Smooth muscle cell (in vitro differentiated cells): ENCODE data around the gene TREML1. TPM values are rescaled to one million over a fixed set of nuclear protein-coding genes. Genes with fewer than 3 reads are reported as not detected.

ENCODE experiments used
- DNase-seq: peaks from one replicate; lab custom pipeline; 2025; ENCODE audit not compliant: unreplicated experiment; lab: John Stamatoyannopoulos, UW
- H2AFZ ChIP-seq: fragments of 200-600 bp; sonication (generic); 2 replicates; pipeline ENCODE4 v1.6.0; 2016; ENCODE audit warnings: antibody characterized with exemption, low read depth, mild to moderate bottlenecking
- H3F3A ChIP-seq: fragments of 200-600 bp; sonication (generic); 2 replicates; pipeline ENCODE4 v1.6.0; 2017; ENCODE audit warnings: antibody characterized with exemption, low read depth
- H3K27ac ChIP-seq: fragments of 200-600 bp; sonication (generic); 2 replicates; pipeline ENCODE4 v1.5.1; 2016; ENCODE audit warnings: low read depth, mild to moderate bottlenecking
- H3K27me3 ChIP-seq: fragments of 200-600 bp; sonication (generic); 2 replicates; pipeline ENCODE4 v1.6.1; 2016; ENCODE audit warnings: low read depth, mild to moderate bottlenecking
- H3K36me3 ChIP-seq: fragments of 200-600 bp; sonication (generic); 2 replicates; pipeline ENCODE4 v1.5.1; 2016; ENCODE audit warnings: low read depth
- H3K4me1 ChIP-seq: fragments of 200-600 bp; sonication (generic); 2 replicates; pipeline ENCODE4 v1.5.1; 2016; ENCODE audit warnings: low read depth
- H3K4me2 ChIP-seq: fragments of 200-600 bp; sonication (generic); 2 replicates; pipeline ENCODE4 v1.6.0; 2016; ENCODE audit warnings: mild to moderate bottlenecking
- H3K4me3 ChIP-seq: fragments of 200-600 bp; sonication (generic); 2 replicates; pipeline ENCODE4 v1.5.1; 2016; ENCODE audit warnings: mild to moderate bottlenecking
- H3K79me2 ChIP-seq: fragments of 200-600 bp; sonication (generic); 2 replicates; pipeline ENCODE4 v1.6.0; 2016; ENCODE audit warnings: low read depth, mild to moderate bottlenecking
- H3K9ac ChIP-seq: fragments of 200-600 bp; sonication (generic); 2 replicates; pipeline ENCODE4 v1.6.0; 2016; ENCODE audit warnings: low read depth
- H3K9me3 ChIP-seq: fragments of 200-600 bp; sonication (generic); replicated peaks from 2 replicates; pipeline ENCODE4 v1.5.1; 2016; ENCODE audit warnings: low read depth
- H4K20me1 ChIP-seq: fragments of 200-600 bp; sonication (generic); 2 replicates; pipeline ENCODE4 v1.6.0; 2016; ENCODE audit warnings: low read depth
- CTCF ChIP-seq: fragments of 200-600 bp; sonication (generic); IDR thresholded peaks from 2 replicates; pipeline ENCODE4 v1.5.1; 2017; ENCODE audit warnings: borderline replicate concordance, mild to moderate bottlenecking, antibody characterized with exemption; ENCODE audit not compliant: insufficient read depth, poor library complexity, severe bottlenecking
- WGBS: methylation state at CpG from one replicate; pipeline ENCODE4 v1.1.7; 2016; ENCODE audit warnings: low lambda C conversion rate; 5-methylcytosine and 5-hydroxymethylcytosine counted together
- polyA plus RNA-seq: library from polyadenylated mRNA; unstranded; fragments of >200 nt; fragmentation: Nextera tagmentation; extraction: Ambion mirVana; gene quantifications from 2 replicates; pipeline ENCODE4 v1.2.1, GENCODE V29; 2016
- total RNA-seq: library from RNA; depleted of rRNA; stranded (reverse); fragments of >200 nt; gene quantifications from 2 replicates; pipeline ENCODE4 v1.2.3, GENCODE V29; 2014

TREML1 gene
- total and polyA plus RNA-seq, 2 experiments from 2014 or later: not detected

- Histone ChIP-seq H3K9ac (no peak within 1 kb of the TSS), H4K20me1 (no peaks in the 10 kb centered on the region), H3K36me3 (no peaks in the 10 kb centered on the region), H3F3A (no peaks in the 10 kb centered on the region), H3K79me2 (no peaks in the 10 kb centered on the region), H3K4me1 (no peaks in the 10 kb centered on the region), H3K27me3 (no peaks in the 10 kb centered on the region), H2AFZ (no peak within 1 kb of the TSS), H3K27ac (no peak within 1 kb of the TSS), H3K4me3 (no peak within 1 kb of the TSS), H3K9me3 (no peaks in the 10 kb centered on the region), H3K4me2 (no peak within 1 kb of the TSS)
- 77% methylated on average over 10 of the region's 10 CpGs for WGBS
- DNase-seq: no peak
- no peak for TF ChIP-seq CTCF
These were observed 8.7 kb upstream of the TREML1 start, which contains the start of gene TREM2 for GRCh38 chr6:41162687-41163418. TSS of gene TREM2 (minus strand) at chr6:41163116. CDS start at chr6:41163082, 34 bp downstream.

GRCh38 chr6:41161851-41162552 is 7.9 kb upstream of the TREML1 start:
- H3K79me2 ChIP-seq: no peaks in the 10 kb centered on the region
- H3K4me2 ChIP-seq: no peak overlapping the region
- H4K20me1 ChIP-seq: no peaks in the 10 kb centered on the region
- H3K9me3 ChIP-seq: no peaks in the 10 kb centered on the region
- 92% methylated on average over 13 of the region's 13 CpGs for WGBS
- H3F3A ChIP-seq: no peaks in the 10 kb centered on the region
- no peaks in the 10 kb centered on the region for H3K27me3 ChIP-seq
- H3K9ac ChIP-seq: no peak overlapping the region
- no peak overlapping the region for H3K27ac ChIP-seq
- H3K4me1 ChIP-seq: no peaks in the 10 kb centered on the region
- no peak for TF ChIP-seq CTCF
- no peaks in the 10 kb centered on the region for H3K36me3 ChIP-seq
- H3K4me3 ChIP-seq: no peak overlapping the region
- no peak for DNase-seq
- no peak overlapping the region for H2AFZ ChIP-seq

GRCh38 chr6:41161380-41161779 is 7.2 kb upstream of the TREML1 start:
- 90% methylated on average over 10 of the region's 10 CpGs for WGBS
- Histone ChIP-seq H3K4me2 (no peak overlapping the region), H3K79me2 (no peaks in the 10 kb centered on the region)

More at GRCh38 chr6:41161380-41161779, 7.2 kb upstream of the TREML1 start:
- TF ChIP-seq CTCF: no peak
- DNase-seq: no peak
- no peak overlapping the region for H3K27ac ChIP-seq
- H3K36me3 ChIP-seq: no peaks in the 10 kb centered on the region
- H3K9me3 ChIP-seq: no peaks in the 10 kb centered on the region
- H4K20me1 ChIP-seq: no peaks in the 10 kb centered on the region
- H3K9ac ChIP-seq: no peak overlapping the region
- no peak overlapping the region for H2AFZ ChIP-seq
- no peak overlapping the region for H3K4me3 ChIP-seq
- no peaks in the 10 kb centered on the region for H3F3A ChIP-seq
- H3K4me1 ChIP-seq: no peaks in the 10 kb centered on the region
- H3K27me3 ChIP-seq: no peaks in the 10 kb centered on the region
